PC-3 (cell line): ENCODE measurements around the gene CLIC4. TPM values are rescaled to one million over a fixed set of nuclear protein-coding genes. Genes with fewer than 3 reads are reported as not detected.

Experiments
- ATAC-seq: fragments of 200-7000 bp; cut with Tn5 transposase; 2 replicates; pipeline ENCODE4 v1.9.1; 2020; ENCODE audit warnings: mild to moderate bottlenecking, moderate library complexity
- BruUV-seq: library from RNA; stranded (reverse); fragments of 400-500 nt; replicated peaks from 2 replicates; lab custom pipeline; 2021; lab: Mats Ljungman, UMichigan
- CTCF ChIA-PET: fragments of 300-600 bp; sonication (Branson Sonifier 250); formaldehyde crosslinking; loops from one replicate; lab custom pipeline; 2022; ENCODE audit warnings: antibody characterized with exemption; lab: Charles Lee
- POLR2A ChIA-PET: fragments of 300-600 bp; sonication (Branson Sonifier 250); formaldehyde crosslinking; loops from one replicate; lab custom pipeline; 2022; ENCODE audit warnings: antibody characterized with exemption; ENCODE audit not compliant: unreplicated experiment; lab: Charles Lee
- DNase-seq: peaks from one replicate; pipeline ENCODE4 v3.0.0-alpha.2; 2015
- H2AFZ ChIP-seq: fragments of 300-600 bp; sonication (generic); 2 replicates; pipeline ENCODE4 v1.6.0; 2016; ENCODE audit warnings: antibody characterized with exemption, low read length
- H3F3A ChIP-seq: fragments of 300-600 bp; sonication (generic); one replicate; pipeline ENCODE4 v1.6.0; 2017; ENCODE audit warnings: antibody characterized with exemption, low read length, control low read depth, mild to moderate bottlenecking; ENCODE audit not compliant: unreplicated experiment
- H3K27ac ChIP-seq: fragments of 300-600 bp; sonication (generic); 2 replicates; pipeline ENCODE4 v1.5.1; 2016; ENCODE audit warnings: mild to moderate bottlenecking, low read length
- H3K27me3 ChIP-seq: fragments of 300-600 bp; sonication (generic); 2 replicates; pipeline ENCODE4 v1.6.1; 2016; ENCODE audit warnings: low read length, mixed read lengths
- H3K36me3 ChIP-seq: fragments of 300-600 bp; sonication (generic); 2 replicates; pipeline ENCODE4 v1.6.1; 2016; ENCODE audit warnings: low read depth, mixed run types, low read length, mixed read lengths
- H3K4me1 ChIP-seq: fragments of 300-600 bp; sonication (generic); 2 replicates; pipeline ENCODE4 v1.5.1; 2016; ENCODE audit warnings: low read length; ENCODE audit not compliant: insufficient read depth
- H3K4me2 ChIP-seq: fragments of 300-600 bp; sonication (generic); 2 replicates; pipeline ENCODE4 v1.6.0; 2016; ENCODE audit warnings: low read length
- H3K4me3 ChIP-seq: fragments of 300-600 bp; sonication (generic); 2 replicates; pipeline ENCODE4 v1.5.1; 2016; ENCODE audit warnings: mild to moderate bottlenecking, low read length, mixed read lengths
- H3K79me2 ChIP-seq: fragments of 300-600 bp; sonication (generic); 2 replicates; pipeline ENCODE4 v1.6.1; 2017; ENCODE audit warnings: low read length, mixed read lengths
- H3K9ac ChIP-seq: fragments of 300-600 bp; sonication (generic); 2 replicates; pipeline ENCODE4 v1.6.0; 2016; ENCODE audit warnings: mild to moderate bottlenecking, low read length
- H3K9me2 ChIP-seq: fragments of 300-600 bp; sonication (generic); replicated peaks from 2 replicates; pipeline ENCODE4 v1.6.1; 2016; ENCODE audit warnings: mixed run types, low read length, mixed read lengths
- H3K9me3 ChIP-seq: fragments of 300-600 bp; sonication (generic); 2 replicates; pipeline ENCODE4 v1.6.1; 2016; ENCODE audit warnings: low read length, mixed read lengths
- H4K20me1 ChIP-seq: fragments of 300-600 bp; sonication (generic); 2 replicates; pipeline ENCODE4 v1.6.1; 2016; ENCODE audit warnings: low read length, mixed read lengths
- EZH2 ChIP-seq: fragments of 300-600 bp; sonication (generic); IDR thresholded peaks from one replicate; pipeline ENCODE4 v1.6.1; 2017; ENCODE audit warnings: antibody characterized with exemption, mild to moderate bottlenecking, low read length; ENCODE audit not compliant: unreplicated experiment
- EZH2phosphoT487 ChIP-seq: fragments of 300-600 bp; sonication (generic); IDR thresholded peaks from 2 replicates; pipeline ENCODE4 v1.6.1; 2018; ENCODE audit warnings: mild to moderate bottlenecking, antibody characterized with exemption, low read length, borderline replicate concordance
- intact Hi-C: fragments of 100-400 bp; cut with micrococcal nuclease; formaldehyde crosslinking; loops from 2 replicates; pipeline ENCODE4 v1.9.0; 2023
- total RNA-seq: library from RNA; depleted of rRNA; stranded (reverse); fragments of >200 nt; gene quantifications from 2 replicates; pipeline ENCODE4 v1.2.3, GENCODE V29; 2014
- TF ChIP-seq, protein P1 (sequence below): fragments of 300-600 bp; sonication (generic); conservative IDR thresholded peaks from 2 replicates; pipeline ENCODE4 v1.5.1; 2017; ENCODE audit warnings: antibody characterized with exemption, low read depth, mild to moderate bottlenecking, low read length

The CLIC4 gene
- total RNA-seq, 1 experiment from 2014 or later, result 57.6 TPM

DNA sequence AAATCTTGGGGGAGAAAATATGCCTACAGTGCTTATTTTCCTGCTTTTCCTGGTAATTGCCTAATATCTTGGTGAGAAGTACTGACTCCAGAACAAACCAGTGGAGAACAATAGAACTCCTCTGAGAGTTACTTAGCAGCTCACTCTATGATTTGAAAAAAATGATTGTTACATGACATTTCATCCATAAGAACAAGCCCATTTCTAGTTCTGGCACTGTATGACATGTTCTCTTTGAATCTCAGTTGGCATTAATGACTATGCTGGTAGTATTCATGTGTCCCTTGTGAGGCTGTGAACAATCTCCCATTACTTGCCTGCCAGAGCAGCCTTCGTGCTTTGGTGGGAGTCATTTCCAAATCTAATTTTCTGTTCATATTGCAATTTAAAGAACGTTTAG, 58.0 kb downstream of the CLIC4 start:
- DNase-seq, result no peak
- no peaks in the 10 kb centered on the region for H3K27me3 ChIP-seq
- CTCF ChIA-PET, result no interaction called here
- POLR2A ChIA-PET, result no interaction called here
- no peaks in the 10 kb centered on the region for H4K20me1 ChIP-seq
- H2AFZ ChIP-seq, result no peak overlapping the region
- peaks cover 2% of the 10 kb centered on the region; the same call in 1 of the 2 replicates for H3K36me3 ChIP-seq
- no peaks in the 10 kb centered on the region for H3K9me3 ChIP-seq
- peaks cover 7% of the 10 kb centered on the region; the same call in 1 of the 2 replicates for H3K4me1 ChIP-seq
- ATAC-seq, result no peak
- H3K79me2 ChIP-seq, result no peaks in the 10 kb centered on the region
- H3K4me3 ChIP-seq, result no peak overlapping the region
- no peaks in the 10 kb centered on the region for H3K9me2 ChIP-seq
- H3K27ac ChIP-seq, result no peak overlapping the region
- TF ChIP-seq, protein P1, sequence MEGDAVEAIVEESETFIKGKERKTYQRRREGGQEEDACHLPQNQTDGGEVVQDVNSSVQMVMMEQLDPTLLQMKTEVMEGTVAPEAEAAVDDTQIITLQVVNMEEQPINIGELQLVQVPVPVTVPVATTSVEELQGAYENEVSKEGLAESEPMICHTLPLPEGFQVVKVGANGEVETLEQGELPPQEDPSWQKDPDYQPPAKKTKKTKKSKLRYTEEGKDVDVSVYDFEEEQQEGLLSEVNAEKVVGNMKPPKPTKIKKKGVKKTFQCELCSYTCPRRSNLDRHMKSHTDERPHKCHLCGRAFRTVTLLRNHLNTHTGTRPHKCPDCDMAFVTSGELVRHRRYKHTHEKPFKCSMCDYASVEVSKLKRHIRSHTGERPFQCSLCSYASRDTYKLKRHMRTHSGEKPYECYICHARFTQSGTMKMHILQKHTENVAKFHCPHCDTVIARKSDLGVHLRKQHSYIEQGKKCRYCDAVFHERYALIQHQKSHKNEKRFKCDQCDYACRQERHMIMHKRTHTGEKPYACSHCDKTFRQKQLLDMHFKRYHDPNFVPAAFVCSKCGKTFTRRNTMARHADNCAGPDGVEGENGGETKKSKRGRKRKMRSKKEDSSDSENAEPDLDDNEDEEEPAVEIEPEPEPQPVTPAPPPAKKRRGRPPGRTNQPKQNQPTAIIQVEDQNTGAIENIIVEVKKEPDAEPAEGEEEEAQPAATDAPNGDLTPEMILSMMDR, result no peak
- TF ChIP-seq EZH2, result no peak
- TF ChIP-seq EZH2phosphoT487, result no peak
- BruUV-seq, result no TSS peak
- intact Hi-C loops, result no loop called here
- H3K4me2 ChIP-seq, result no peak overlapping the region
- H3K9ac ChIP-seq, result no peak overlapping the region
- no peaks in the 10 kb centered on the region for H3F3A ChIP-seq

DNA sequence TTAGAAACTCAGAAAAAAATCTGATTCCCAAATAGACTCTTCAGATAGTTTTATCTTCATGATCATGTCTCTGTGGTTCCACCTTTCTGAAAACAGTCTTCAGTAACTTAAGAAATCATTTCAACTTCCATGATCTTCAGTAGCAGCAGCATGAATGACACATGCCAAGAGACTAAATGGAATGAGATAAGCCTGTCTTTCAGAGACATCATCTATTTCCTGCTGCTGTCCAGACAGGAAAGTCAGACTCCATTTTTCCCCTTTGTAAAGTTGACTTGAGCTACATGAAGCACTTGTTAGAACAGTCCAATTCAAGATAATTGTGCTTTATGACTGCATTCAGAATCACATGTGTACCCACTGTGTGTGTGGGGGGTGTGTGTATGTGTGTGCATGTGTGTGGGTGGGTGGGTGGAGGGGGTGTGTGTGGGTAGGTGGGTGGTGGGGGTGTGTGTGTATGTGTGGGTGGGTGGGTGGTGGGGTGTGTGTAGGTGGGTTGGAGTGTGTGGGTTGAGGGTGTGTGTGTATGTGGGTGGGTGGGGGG, 58.8 kb downstream of the CLIC4 start:
- POLR2A ChIA-PET, result no interaction called here

More for the DNA sequence above, 58.8 kb downstream of the CLIC4 start:
- no peak overlapping the region for H3K4me3 ChIP-seq
- H3K36me3 ChIP-seq, result no peaks in the 10 kb centered on the region
- H3K9me2 ChIP-seq, result no peaks in the 10 kb centered on the region
- H3F3A ChIP-seq, result no peaks in the 10 kb centered on the region
- TF ChIP-seq, protein P1, result no peak
- TF ChIP-seq EZH2phosphoT487 (no peak), EZH2 (no peak)
- no peaks in the 10 kb centered on the region for H3K27me3 ChIP-seq
- CTCF ChIA-PET, result no interaction called here
- BruUV-seq, result no TSS peak
- H3K27ac ChIP-seq, result no peak overlapping the region
- ATAC-seq (no peak), DNase-seq (no peak)
- H2AFZ ChIP-seq, result no peak overlapping the region
- H3K9me3 ChIP-seq, result no peaks in the 10 kb centered on the region
- no peak overlapping the region for H3K9ac ChIP-seq
- no peaks in the 10 kb centered on the region for H3K79me2 ChIP-seq
- intact Hi-C loops, result no loop called here
- H3K4me1 ChIP-seq, result peaks cover 7% of the 10 kb centered on the region; the same call in 1 of the 2 replicates
- H3K4me2 ChIP-seq, result no peak overlapping the region
- no peaks in the 10 kb centered on the region for H4K20me1 ChIP-seq
